ENCODE data around the gene OSGEP. TPM values are rescaled to one million over a fixed set of nuclear protein-coding genes. Genes with fewer than 3 reads are reported as not detected.

Gene OSGEP
- total and polyA plus RNA-seq, 2 of the 13 experiments (the other 11 are each of a cell fraction or from before 2014, with no cell fraction given): 39.7 to 41.1 TPM

GRCh38 chr14:20415782-20416206 is 38.8 kb downstream of the OSGEP start (continued):
- TF ChIP-seq BCLAF1 (IDR thresholded peaks at IDR 0.05): no peak
- no peak for TF ChIP-seq ZNF629 (CRISPR knock-in tag; conservative IDR thresholded peaks at IDR 0.05)
- no peak; the same call in 1 of the 2 replicates for TF ChIP-seq REPIN1 (CRISPR knock-in tag; IDR thresholded peaks at IDR 0.05; ENCODE audit: borderline replicate concordance, low read depth)
- TF ChIP-seq ZNF44 (CRISPR knock-in tag; IDR thresholded peaks at IDR 0.05): no peak
- no peak for TF ChIP-seq ZNF30 (CRISPR knock-in tag; IDR thresholded peaks at IDR 0.05)
- TF ChIP-seq TFDP2 (CRISPR knock-in tag; IDR thresholded peaks at IDR 0.05): no peak
- TF ChIP-seq TGIF2 (CRISPR knock-in tag; IDR thresholded peaks at IDR 0.05): no peak
- TF ChIP-seq MED13 (CRISPR knock-in tag; IDR thresholded peaks at IDR 0.05): no peak
- no peak for TF ChIP-seq GFI1 (CRISPR knock-in tag; IDR thresholded peaks at IDR 0.05; ENCODE audit: borderline replicate concordance)
- no peak for TF ChIP-seq CERS6 (CRISPR knock-in tag; IDR thresholded peaks at IDR 0.05)
- TF ChIP-seq ZNF549 (CRISPR knock-in tag; IDR thresholded peaks at IDR 0.05): no peak
- TF ChIP-seq ZNF616 (CRISPR knock-in tag; IDR thresholded peaks at IDR 0.05; ENCODE audit: low read depth): no peak
- no peak for TF ChIP-seq TFE3 (CRISPR knock-in tag; IDR thresholded peaks at IDR 0.05)
- TF ChIP-seq ZMAT5 (CRISPR knock-in tag; IDR thresholded peaks at IDR 0.05; ENCODE audit: borderline replicate concordance, low read depth): no peak
- no peak for TF ChIP-seq TFDP1 (CRISPR knock-in tag; IDR thresholded peaks at IDR 0.05; ENCODE audit: borderline replicate concordance)
- peak; percentile 51; the same call in 1 of the 2 replicates for TF ChIP-seq HOMEZ (CRISPR knock-in tag; IDR thresholded peaks at IDR 0.05; ENCODE audit: low read depth)
- TF ChIP-seq ZNF367 (CRISPR knock-in tag; IDR thresholded peaks at IDR 0.05; ENCODE audit: borderline replicate concordance): no peak
- TF ChIP-seq YEATS4 (CRISPR knock-in tag; IDR thresholded peaks at IDR 0.05; ENCODE audit: borderline replicate concordance): no peak
- TF ChIP-seq SSRP1 (CRISPR knock-in tag; IDR thresholded peaks at IDR 0.05): no peak
- no peak for TF ChIP-seq TCF12 (IDR thresholded peaks at IDR 0.05)
- no peak for TF ChIP-seq TCF12 (CRISPR knock-in tag; IDR thresholded peaks at IDR 0.05)
- TF ChIP-seq ZNF703 (CRISPR knock-in tag; IDR thresholded peaks at IDR 0.05; ENCODE audit: borderline replicate concordance): no peak
